Activated CD4-positive, alpha-beta T cell treated with anti-CD3 and anti-CD28 coated beads for 4 hours (primary cell): ENCODE results near the gene ELK3.

ENCODE experiments used
- DNase-seq, 2 donors: peaks; one replicate each; pipeline ENCODE4 v3.0.0-alpha.2; 2020

Gene ELK3

DNA sequence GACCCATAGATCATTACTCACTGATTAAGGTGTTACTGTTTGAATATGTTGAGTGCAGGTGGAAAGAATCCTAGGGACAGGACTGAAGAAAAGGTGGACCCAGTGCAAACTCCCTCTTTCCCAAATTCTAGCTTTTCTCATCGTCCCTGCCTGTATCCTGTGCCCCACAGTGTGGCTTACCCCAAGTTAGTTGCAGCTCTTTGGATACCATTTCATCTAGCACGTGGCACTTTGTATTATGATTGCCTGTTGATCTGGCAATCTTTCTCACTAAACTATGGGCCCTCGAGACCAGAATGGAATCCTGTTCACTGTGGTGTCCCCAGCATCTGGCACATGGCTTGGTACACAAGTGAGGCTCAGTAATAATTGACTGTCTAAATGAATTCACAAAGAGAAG, 66.5 kb downstream of the ELK3 start:
- no peak for DNase-seq

DNA sequence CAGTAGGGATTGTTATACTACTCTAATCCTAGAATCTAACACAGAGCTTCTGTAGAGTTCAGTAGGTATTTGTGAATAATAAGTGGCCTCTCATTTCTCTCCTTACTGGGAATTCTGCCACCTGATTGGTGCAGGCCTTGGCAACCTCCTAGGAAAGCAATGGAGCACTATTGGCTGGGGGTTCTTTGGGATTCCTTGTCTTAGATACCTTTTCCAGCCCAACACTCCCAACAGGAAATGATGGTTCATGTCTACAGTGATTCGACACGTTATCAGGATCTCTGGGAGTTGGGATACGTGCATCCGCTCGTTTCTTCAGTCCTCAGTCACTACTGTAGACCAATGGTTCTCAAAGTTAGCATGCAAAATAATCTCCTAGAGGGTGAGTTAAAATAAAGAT, 67.4 kb downstream of the ELK3 start:
- DNase-seq: no peak

DNA sequence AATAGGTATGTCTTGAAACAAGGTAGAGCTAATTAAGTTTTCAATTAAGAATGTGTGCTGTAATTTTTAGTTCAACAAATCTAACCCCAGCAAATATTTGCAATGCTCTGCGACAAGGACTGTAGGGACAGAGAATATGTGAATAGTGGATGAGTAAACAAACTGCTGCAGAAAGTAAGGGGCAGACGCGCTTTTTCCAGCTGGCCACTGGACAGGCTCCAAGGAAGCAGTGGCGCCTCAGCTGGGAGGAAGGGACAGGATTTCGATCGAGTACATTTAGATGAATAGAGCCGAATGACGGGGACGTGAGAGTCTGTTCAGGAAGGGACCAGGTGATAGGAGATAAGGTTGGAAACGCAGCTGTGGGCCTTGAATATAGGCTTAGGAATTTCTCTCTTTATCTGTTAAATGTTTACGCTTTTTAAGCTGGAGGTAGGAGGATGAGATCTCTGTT, 69.3 kb downstream of the ELK3 start:
- no peak for DNase-seq

DNA sequence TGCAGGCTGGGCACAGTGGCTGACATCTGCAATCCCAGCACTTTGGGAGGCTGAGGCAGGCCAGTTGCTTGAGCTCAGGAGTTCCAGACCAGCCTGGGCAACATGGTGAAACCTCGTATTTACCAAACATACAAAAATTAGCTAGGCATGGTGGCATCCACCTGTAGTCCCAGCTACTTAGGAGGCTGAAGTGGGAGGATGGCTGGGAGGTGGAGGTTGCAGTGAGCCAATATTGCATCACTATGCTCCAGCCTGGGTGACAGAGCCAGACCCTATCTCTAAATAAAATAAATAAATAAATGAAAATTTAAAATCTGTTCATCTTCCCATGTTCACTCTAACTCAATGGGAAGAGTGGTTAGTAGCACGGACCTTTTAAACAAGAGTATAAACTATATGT, 71.2 kb downstream of the ELK3 start:
- DNase-seq: no peak

DNA sequence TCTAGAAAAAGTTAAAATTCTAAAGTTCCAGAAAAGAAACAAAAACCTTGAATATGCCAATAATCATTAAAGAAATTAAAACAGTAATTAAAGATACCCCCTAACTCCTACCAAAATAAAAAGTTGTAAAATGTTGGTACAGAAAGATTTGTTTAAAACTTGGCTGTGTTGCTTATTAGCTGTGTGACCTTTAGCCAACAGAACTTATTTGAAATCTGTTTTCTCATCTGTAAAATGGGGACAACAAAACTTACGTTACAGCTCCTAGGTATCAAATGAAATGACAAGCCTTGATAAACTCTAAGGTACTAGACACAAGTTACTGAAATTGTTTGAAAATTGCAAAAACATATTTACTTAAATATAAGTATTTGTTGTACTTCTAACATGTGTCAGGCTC, 71.7 kb downstream of the ELK3 start:
- no peak for DNase-seq

DNA sequence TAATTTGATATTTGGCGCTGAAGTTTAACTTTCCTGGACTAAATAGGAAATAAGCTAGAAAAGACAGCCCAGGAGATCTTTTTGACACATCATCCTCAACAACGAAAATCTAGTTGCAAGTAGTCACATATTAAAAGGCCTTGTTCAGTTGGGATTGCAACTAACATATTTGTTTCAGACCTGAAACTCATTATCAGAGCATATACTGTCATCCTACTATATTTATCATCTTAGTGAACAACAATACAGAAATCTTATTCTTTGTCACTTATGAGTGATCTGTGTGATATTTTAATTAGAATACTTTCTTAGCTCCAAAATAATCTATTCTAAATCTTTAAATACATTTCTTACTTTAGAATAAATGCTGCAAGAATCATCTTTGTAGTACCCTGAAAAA, 72.1 kb downstream of the ELK3 start:
- no peak for DNase-seq

DNA sequence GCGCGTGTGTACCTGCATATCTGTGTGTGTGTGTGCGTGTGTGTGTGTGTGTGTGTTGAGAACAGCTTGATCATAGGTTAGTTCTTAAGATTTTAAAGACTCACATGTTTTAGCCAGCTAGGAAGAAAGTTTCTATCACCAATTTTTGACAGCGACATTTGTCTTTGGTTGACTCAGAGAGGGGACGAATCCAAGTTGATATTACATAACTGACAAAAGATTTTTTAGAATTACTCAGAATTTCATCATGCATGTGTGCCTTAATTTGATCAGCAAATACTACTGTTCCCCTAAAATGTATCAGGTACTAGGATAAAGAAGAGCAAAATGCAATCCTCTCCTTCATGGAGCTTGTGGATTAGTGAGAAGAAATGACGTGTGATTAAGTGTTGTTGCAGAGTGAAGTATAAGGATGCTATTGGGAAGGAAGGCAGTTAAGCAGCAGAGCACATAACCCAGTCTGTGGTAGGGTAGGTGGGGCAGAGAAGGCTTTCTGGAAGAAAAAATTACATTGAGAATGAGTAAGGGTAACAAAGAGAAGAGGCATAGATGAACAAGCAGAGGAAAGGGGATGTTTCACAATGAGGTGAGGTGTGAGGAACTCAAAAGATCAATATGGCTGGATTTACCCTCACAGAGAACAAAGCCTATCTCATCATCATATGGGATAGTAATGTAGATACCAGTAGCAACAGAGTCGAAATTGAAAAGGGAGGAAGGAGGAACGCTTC, 77.5 kb downstream of the ELK3 start:
- DNase-seq: no peak

DNA sequence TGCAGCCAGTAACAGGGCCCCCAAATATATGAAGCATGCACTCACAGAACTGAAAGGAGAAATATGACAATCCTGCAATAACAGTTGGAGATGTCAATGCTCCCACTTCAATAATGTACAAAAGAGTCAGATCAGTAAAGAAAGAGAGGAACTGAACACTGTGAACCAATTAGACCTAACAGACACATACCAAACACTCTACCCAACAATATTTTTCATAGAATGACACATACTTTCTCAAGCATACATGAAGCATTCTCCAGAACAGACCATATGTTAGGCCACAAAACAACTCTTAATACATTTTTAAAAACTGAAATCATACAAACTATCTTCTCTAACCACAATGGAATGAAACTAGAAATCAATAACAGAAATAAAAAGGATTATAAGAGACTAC, 80.2 kb downstream of the ELK3 start:
- DNase-seq: no peak

DNA sequence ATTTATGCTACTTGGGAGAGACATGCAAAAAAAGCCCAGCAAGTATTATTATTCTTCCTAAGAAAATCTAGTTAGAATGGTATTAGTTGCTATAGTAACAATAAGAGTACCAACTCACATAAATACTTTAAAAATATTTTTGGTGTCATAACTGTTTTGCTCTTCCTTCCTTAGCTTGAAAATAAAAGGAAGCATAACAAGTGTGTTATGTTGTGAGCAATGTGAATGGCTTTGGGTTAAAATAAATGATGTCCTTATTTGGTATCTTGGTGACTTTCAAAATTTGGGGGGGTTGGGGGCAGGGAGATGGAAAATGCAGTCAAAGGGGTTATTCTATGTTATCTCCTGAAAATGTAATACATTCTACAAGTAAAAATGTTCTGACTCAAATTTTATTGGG, 91.0 kb downstream of the ELK3 start:
- no peak for DNase-seq

DNA sequence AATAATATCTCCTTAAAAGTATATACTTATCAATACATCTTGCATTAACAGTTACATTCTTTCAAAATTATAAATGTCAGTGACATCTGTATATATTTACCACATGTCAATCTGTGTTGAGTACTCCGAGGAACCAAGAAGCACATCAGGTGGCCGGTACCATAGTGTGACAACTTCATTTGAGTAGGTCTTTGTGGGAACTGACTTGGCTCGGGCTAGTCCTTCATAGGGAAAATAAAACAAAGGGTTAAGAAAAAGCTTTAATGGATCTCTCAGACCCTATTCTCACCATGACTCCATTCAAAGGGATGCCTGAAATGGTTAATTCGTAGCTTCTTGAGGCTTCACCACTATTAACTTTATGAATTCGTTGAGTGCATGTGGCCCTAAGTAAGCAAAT, 94.9 kb downstream of the ELK3 start:
- no peak for DNase-seq

DNA sequence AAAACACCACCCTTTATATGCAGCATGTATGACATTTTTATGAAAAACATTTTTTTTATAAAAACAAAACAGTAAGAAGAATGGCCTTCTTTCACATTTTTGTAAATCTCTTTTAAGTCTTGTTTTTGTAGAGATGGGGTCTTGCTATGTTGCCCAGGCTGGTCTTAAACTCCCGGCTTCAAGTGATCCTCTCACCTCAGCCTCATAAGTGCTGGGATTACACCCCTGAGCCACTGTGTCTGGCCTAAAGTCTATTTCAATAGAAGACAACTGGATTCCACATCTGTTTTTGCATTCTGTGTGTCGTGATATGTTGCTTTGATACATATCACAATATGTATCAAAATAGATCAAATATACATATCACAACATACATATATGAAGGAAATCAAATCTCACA, 98.9 kb downstream of the ELK3 start:
- DNase-seq: no peak

DNA sequence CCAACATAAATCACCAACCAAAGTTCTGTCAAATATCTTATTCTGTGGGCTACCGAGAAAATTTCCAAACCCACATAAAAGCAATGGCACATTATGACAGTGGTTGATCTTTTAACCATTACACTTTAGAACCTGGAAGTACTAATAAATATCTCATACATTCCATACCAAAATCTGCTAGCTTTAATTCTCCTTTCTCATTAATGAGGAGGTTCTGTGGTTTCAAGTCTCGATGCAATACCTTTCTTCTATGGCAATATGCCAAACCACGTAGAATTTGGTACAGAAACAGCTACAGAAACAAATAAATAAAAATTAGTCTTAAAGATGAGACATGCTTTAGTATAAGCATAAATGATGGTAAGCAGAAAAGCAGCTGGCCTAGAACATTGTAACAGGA, 100.7 kb downstream of the ELK3 start:
- DNase-seq: no peak

DNA sequence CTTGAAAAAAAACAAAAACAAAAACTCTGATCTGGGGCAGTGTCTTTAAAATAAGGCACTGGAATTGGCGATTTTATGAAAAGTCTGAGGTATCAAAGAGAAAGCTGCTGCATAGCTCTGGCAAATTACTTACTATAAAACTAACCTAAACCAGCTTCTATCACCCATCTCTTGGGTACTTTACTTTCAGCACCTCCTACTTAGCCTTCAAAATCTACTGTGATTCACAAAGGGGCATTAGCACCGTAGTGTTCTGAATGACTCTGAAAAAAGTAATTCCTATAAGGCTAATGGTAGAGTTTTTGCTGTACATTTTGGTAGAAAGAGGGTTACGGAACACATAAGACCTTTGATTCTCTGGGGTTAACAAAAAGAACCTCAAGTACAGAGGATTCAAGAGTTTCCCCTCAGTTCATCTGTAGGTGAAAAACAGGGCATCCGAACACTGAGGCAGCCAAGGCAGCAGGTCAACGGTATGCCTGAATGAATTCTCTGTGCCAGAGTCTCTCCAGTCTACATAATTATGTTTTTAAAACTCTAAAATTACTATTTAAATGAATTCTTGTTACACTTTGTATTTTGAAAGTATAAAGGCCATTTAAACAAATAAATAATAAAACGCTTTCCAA, 101.5 kb downstream of the ELK3 start:
- DNase-seq: no peak

DNA sequence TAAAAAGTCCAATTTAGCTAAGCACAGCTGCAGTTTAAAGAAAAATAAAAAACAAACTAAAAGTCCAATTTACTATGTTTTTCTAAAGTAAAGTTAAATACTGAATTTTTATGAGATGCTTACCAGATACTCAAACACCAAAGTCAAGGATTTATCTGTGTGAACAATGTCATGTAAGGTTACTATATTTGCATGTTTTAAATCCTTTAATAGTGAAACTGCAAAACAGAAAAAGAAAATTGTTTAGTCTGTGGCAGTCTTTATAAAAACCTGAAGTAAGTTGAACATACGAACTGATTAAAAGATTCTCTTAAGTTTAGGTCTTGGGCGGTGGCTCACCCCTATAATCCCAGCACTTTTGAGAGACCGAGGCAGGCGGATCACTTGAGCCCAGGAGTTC, 103.3 kb downstream of the ELK3 start:
- DNase-seq: no peak

DNA sequence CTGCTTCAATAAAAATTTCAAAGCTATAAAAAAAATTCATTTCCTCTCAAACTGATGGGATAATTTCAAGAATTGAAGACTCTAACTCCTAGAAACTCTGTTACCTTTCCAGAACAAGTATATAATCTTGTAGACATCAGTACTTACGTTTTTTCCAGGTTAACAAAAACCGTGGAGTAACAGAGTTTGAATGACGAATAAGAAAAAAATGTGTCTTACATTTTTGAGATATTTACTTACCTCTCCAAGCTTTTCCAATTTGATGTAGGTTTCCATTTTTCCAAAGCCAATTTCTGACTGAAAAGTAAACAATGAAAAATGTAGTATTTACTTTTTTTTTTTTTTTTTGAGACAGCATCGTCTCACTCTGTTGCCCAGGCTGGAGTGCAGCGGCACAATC, 105.9 kb downstream of the ELK3 start:
- no peak for DNase-seq

DNA sequence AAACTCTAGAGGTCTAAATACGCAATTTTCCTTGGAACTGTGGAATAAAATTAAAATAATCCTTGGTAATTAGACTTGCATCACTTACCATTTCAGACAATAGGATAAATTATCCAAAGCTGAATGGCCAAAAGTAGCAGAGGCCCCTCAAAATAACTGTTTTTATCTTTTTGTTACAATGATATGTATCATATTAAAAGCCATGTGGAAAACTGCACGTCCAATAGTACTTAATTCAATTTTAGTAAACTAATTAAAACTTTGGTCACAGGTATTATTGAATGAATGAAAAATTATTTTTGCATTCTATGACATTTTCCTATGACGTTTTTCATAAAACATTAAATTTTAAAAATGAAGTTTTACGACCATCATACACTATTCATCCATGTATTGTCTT, 107.6 kb downstream of the ELK3 start:
- DNase-seq: no peak

DNA sequence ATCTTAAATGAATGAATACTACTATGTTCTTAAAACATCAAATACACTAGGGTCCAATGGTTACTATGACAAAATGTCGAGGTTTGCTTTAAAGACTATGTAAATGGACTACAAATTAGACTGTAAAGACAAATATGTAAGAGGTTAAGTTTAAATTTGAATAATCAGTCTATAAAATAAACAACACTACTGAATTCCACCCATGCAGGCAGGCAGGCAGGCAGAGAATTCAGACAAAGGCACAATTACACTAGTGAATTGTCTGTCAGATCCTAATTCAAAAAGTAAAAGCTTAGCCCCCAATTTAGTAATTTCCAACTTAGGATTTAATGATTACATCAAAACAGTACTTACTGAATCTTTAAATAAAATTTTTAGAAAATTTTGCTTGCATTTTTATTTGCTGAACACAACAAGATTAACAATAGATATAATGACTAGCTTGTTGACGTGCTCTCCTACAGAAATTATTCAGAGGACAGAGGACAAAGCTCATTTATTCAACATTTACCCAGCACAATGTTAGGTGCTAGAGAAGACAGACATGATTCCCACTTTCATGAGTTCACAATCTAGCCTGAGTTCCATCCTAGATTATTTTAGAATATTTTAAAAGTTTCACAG, 108.6 kb downstream of the ELK3 start:
- no peak for DNase-seq

DNA sequence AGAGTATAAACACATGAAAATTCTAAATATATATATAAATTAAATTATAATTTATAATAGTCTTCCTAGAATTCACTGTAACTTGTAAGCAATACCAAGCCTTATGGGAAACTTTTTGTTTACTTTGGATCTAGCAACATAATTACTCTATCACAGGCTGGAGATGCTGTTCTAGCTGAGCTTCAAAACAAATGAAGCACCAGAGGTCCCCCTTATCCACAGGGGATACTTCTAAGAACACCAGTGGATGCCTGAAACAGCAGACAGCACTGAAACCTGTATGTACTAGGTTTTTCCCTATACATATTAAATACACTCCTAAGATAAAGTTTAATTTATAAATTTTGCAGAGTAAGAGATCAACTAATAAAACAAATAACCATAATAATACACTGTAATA, 109.5 kb downstream of the ELK3 start:
- DNase-seq: no peak

DNA sequence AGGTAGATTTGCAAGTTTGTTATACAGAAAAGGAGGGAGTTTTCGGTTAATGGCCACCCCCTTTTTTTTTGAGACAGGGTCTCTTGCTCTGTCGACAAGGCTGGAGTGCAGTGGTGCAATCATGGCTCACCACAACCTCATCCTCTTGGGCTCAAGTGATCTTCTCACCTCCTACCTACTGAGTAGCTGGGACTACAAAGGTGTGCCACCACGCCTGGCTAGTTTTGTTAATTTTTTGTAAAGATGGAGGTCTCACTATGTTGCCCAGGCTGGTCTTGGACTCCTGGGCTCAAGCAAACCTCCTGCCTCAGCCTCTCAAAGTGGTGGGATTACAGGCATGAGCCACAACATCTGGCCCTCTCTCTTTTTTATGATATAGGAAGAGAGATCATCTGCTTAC, 111.5 kb downstream of the ELK3 start:
- no peak for DNase-seq

DNA sequence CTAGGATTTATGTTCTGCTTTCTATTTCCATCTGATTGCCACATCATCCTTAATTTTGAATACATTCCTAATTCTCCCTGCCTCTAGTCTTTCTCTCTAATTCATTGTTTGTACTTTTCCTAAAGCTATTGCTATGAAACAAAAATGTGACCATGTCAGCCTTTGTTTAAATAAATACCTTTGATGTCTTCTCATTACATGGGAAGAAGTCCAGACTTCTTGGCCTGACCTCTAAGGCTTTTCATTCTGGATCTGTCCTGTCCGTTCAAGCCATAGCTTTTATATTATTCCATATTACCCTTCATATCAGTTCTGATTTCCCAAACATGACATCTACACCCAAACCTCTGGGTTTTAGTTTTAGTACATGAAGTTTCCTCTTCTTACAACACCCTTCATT, 114.7 kb downstream of the ELK3 start:
- DNase-seq: no peak

DNA sequence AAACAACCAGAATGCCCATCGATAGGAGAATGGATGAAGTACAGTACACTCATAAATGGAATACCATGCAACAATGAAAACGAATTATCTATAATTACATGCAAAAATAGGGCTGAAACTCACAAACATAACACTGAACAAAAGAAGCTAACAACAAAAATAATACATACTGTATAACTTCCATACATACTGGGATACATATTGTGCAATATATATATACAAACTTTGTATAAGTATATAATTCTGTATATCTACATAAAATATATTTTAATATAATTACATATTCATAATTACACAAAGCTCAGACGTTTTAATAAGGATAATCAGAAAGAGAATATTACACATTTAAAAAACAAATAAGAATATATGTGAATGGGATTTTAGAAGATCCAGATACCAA, 115.9 kb downstream of the ELK3 start:
- no peak for DNase-seq

DNA sequence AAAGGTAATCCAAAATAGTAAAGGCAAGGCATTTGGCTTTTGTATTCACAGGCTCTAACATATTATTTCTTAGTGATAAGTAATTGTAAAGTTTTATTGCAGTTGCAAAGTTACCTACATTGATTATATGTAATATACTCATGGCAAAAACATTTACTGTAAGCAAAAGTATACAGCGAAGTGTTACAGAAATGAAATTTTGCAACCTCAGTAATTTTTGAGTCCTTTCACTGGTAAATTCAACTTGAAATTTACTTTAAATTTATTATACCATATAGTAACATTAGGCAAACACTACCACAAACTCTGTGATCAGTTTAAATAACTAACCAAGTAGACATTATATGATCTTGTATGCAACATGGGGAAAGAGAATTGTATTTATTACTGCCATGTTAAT, 117.0 kb downstream of the ELK3 start:
- DNase-seq: no peak

DNA sequence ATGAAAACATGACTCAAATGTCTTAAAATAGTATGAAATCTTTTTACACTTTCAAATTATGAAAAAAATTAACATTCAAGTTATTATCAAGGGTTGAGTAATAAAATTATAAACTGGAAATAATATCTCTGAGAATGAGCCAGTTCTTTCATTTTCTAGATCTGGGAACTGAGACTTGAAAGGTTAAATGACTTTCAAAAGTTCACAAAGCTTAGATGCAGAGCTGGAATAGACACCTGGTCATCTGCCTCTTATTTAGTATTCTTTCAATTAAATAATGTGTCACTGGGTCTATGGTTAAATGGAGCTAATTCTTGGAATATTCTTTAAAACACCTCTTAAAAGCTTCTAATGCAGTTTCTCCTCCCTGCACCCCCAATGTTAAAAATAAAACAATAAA, 119.4 kb downstream of the ELK3 start:
- DNase-seq: no peak

DNA sequence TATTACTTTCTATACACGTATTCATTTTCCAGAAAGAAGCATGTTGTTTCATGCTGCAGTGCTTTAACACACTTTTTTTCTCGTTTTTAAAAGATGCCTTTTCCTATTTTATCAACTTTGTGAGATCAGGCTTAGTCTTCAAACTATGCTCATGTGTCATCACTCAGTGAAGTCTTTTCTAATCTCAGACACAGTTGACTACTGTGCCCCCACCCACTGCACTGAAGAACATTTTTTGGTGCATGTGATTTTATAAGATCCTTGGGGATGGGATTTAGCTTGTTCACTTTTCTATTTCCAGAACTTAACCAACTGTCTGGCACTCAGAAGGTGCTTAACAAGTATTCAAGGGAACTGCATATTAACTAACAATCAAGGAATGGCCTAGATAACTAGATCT, 120.5 kb downstream of the ELK3 start:
- DNase-seq: no peak
